AG04449 (cell line): ENCODE measurements around the gene C4BPA.

Source experiments
- CTCF ChIA-PET: fragments of 350-600 bp; formaldehyde crosslinking; extraction: SDS; loops from one replicate; lab custom pipeline; 2021; ENCODE audit warnings: antibody characterized with exemption; lab: Yijun Ruan, JAX
- POLR2A ChIA-PET: fragments of 400-600, 350-600 bp; formaldehyde crosslinking; extraction: SDS; loops from one replicate; lab custom pipeline; 2020; ENCODE audit warnings: antibody characterized with exemption, inconsistent platforms; lab: Yijun Ruan, JAX
- DNase-seq: peaks from one replicate; pipeline ENCODE4 v3.0.0-alpha.2; 2010; ENCODE audit warnings: low read depth, low spot score
- H3K4me3 ChIP-seq: 2 replicates; pipeline ENCODE4 v1.5.1; 2011; ENCODE audit warnings: low read depth, mild to moderate bottlenecking, control low read depth, low read length
- CTCF ChIP-seq: IDR thresholded peaks from one replicate; pipeline ENCODE4 v1.5.1; 2011; ENCODE audit warnings: mild to moderate bottlenecking, moderate library complexity, low read length, control low read depth, inconsistent platforms; ENCODE audit not compliant: insufficient read depth; ENCODE audit errors: missing control alignments

Gene C4BPA

GRCh38 chr1:207067665-207068064 is 36.4 kb upstream of the C4BPA start:
- no peak for DNase-seq
- POLR2A ChIA-PET: no interaction called here
- no peak overlapping the region for H3K4me3 ChIP-seq
- CTCF ChIA-PET: interaction anchor here (0.8 to 1.3 kb wide), 3 partner anchors 11 to 18 kb away, joined by 3 to 4 read pairs (median 3); no protein-coding TSS in a partner anchor
- no peak for TF ChIP-seq CTCF

GRCh38 chr1:207069061-207069460 is 35.0 kb upstream of the C4BPA start:
- TF ChIP-seq CTCF: no peak
- ChIA-PET POLR2A (no interaction called here), CTCF (interaction anchor here (1.1 to 1.4 kb wide), 5 partner anchors 10 to 336 kb away, joined by 3 to 4 read pairs (median 3); no protein-coding TSS in a partner anchor)
- H3K4me3 ChIP-seq: no peak overlapping the region
- DNase-seq: no peak

GRCh38 chr1:207069858-207070506 is 34.1 kb upstream of the C4BPA start:
- CTCF ChIA-PET: interaction anchor here (1.1 to 2.5 kb wide), 5 partner anchors 9 to 335 kb away, joined by 3 to 10 read pairs (median 3); no protein-coding TSS in a partner anchor
- no peak for DNase-seq
- no peak overlapping the region for H3K4me3 ChIP-seq
- POLR2A ChIA-PET: no interaction called here
- TF ChIP-seq CTCF: no peak

GRCh38 chr1:207070811-207071210 is 33.2 kb upstream of the C4BPA start:
- ChIA-PET POLR2A (no interaction called here), CTCF (interaction anchor here (1.0 to 2.5 kb wide), 5 partner anchors 9 to 65 kb away, joined by 3 to 10 read pairs (median 5); partner anchors contain the start of gene PFKFB2)
- H3K4me3 ChIP-seq: no peak overlapping the region
- TF ChIP-seq CTCF: no peak
- DNase-seq: no peak

GRCh38 chr1:207071426-207071825 is 32.6 kb upstream of the C4BPA start:
- H3K4me3 ChIP-seq: no peak overlapping the region
- DNase-seq: no peak
- no peak for TF ChIP-seq CTCF
- ChIA-PET POLR2A (no interaction called here), CTCF (interaction anchor here (1.0 to 2.5 kb wide), 5 partner anchors 8 to 22 kb away, joined by 3 to 10 read pairs (median 5); partner anchors contain the start of gene PFKFB2)

GRCh38 chr1:207072233-207072632 is 31.8 kb upstream of the C4BPA start:
- CTCF ChIA-PET: interaction anchor here (1.0 to 2.5 kb wide), 3 partner anchors 10 to 23 kb away, joined by 4 to 10 read pairs (median 4); no protein-coding TSS in a partner anchor
- no peak for DNase-seq
- no peak for TF ChIP-seq CTCF
- H3K4me3 ChIP-seq: no peak overlapping the region
- POLR2A ChIA-PET: no interaction called here
